ENCODE data around the gene USP47. TPM values are rescaled to one million over a fixed set of nuclear protein-coding genes. Genes with fewer than 3 reads are reported as not detected.

USP47 gene
- total and polyA plus RNA-seq, 2 of the 8 experiments (the other 6 are each of a cell fraction or from before 2014, with no cell fraction given) = 4.2 to 21.3 TPM

DNA sequence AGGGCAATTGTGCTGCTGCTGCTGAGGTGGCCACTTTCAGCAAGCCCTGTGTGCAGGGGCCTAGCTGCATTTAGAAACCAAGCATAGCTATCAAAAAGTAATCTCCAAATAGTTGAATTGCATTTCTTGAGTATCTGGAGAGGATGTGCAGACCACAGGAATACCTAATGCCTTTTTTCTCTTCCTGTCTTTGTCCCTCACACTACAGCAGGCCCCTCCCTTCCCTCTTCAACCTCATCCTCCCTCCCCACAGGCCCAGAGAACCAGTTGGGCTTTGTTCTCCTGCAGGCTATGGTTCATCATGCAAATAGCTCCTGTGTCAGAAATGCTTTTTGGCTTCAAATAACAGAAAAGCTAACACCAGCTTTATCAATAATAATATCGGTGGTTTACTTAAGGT lies 118.9 kb downstream of the USP47 start:
- Histone ChIP-seq H3K27me3 (replicated peaks in 1 of 4; ENCODE audit: control insufficient read depth in 3 of 4, extremely low read depth in 1 of 4, insufficient read depth in 3 of 4, low read length in 3 of 4) (no peaks in the 10 kb centered on the region), H2BK20ac (ENCODE audit: low read length) (no peak overlapping the region), H3K23ac (ENCODE audit: insufficient read length) (no peak overlapping the region), H3K4me2 (ENCODE audit: insufficient read depth in 1 of 2, low read depth in 2 of 2, low read length in 2 of 2) (no peak overlapping the region), H3K4me1 (replicated peaks in 1 of 4; ENCODE audit: control insufficient read depth in 3 of 4, insufficient read depth in 4 of 4, low read length in 3 of 4) (no peaks in the 10 kb centered on the region), H3K18ac (ENCODE audit: extremely low read depth, low read length) (no peak overlapping the region), H3K27ac (ENCODE audit: low read depth, low read length) (no peak overlapping the region), H2AK5ac (ENCODE audit: low read depth, low read length) (no peak overlapping the region), H2BK15ac (ENCODE audit: low read length) (no peak overlapping the region), H2BK12ac (ENCODE audit: low read depth, low read length) (no peak overlapping the region), H3K14ac (ENCODE audit: insufficient read length) (no peak overlapping the region), H3K79me1 (ENCODE audit: low read depth, low read length) (no peaks in the 10 kb centered on the region), H3K36me3 (ENCODE audit: control insufficient read depth in 2 of 4, insufficient read depth in 4 of 4, low read length in 3 of 4) (peaks cover 0 to 13% (median 8%) of the 10 kb centered on the region in 4 experiments; a peak in 7 of 8 replicates), H3K23me2 (ENCODE audit: low read depth, low read length) (no peaks in the 10 kb centered on the region), H3K4ac (replicated peaks; ENCODE audit: insufficient read length, low read depth, low read length) (no peak overlapping the region), H2BK5ac (ENCODE audit: low read depth, low read length) (no peak overlapping the region), H4K8ac (ENCODE audit: extremely low read depth, insufficient read depth, low read length) (no peak overlapping the region), H3K9me3 (ENCODE audit: insufficient read depth in 2 of 2, low read depth in 1 of 2, low read length in 1 of 2) (no peaks in the 10 kb centered on the region), H3K79me2 (ENCODE audit: control insufficient read depth in 1 of 2, insufficient read depth in 2 of 2, low read length in 2 of 2) (no peaks in the 10 kb centered on the region), H3K9ac (replicated peaks in 1 of 4; ENCODE audit: extremely low read depth in 1 of 4, low read depth in 3 of 4, low read length in 3 of 4) (no peak overlapping the region), H4K20me1 (replicated peaks in 1 of 2; ENCODE audit: control insufficient read depth in 1 of 2, insufficient read depth in 2 of 2, low read length in 2 of 2) (peaks cover 0 to 2% of the 10 kb centered on the region in 2 experiments), H2BK120ac (replicated peaks; ENCODE audit: low read depth, low read length) (no peak overlapping the region), H3K56ac (replicated peaks; ENCODE audit: insufficient read length, low read depth, low read length) (no peak overlapping the region), H4K5ac (ENCODE audit: insufficient read length, low read depth, low read length) (no peak overlapping the region), H4K91ac (replicated peaks; ENCODE audit: insufficient read length, low read length) (no peak overlapping the region), H3K4me3 (ENCODE audit: extremely low read depth in 1 of 4, insufficient read depth in 2 of 4, low read depth in 3 of 4, low read length in 4 of 4) (no peak overlapping the region), H2AFZ (ENCODE audit: low read length) (no peak overlapping the region)
- ChIA-PET CTCF (ENCODE audit: partially characterized antibody) (interaction anchor here (1.7 kb wide), 1 partner anchor 12 kb away, joined by 4 read pairs; no protein-coding TSS in a partner anchor), POLR2A (ENCODE audit: partially characterized antibody) (no interaction called here)
- no peak for DNase-seq (ENCODE audit: low read depth in 1 of 2, low spot score in 2 of 2)
- WGBS, 2 experiments (ENCODE audit: extremely low coverage in 1 of 2, insufficient coverage in 1 of 2, insufficient read length in 1 of 2, insufficient replicate concordance in 2 of 2, low coverage in 1 of 2, low lambda C conversion rate in 2 of 2, missing lambda C conversion rate in 1 of 2) = 86% methylated on average over 1 of the region's 1 CpG; no CpG with 5 or more reads in 1 of the 2 experiments
- no peak for FAIRE-seq
